Sigmoid colon (tissue), 7 donors: ENCODE results near the gene RBFOX1. TPM values are rescaled to one million over a fixed set of nuclear protein-coding genes. Genes with fewer than 3 reads are reported as not detected.

Source experiments
- DNase-seq: peaks from one replicate; pipeline ENCODE4 v3.0.0-alpha.2; 2019
- H3K27ac ChIP-seq, 4 donors: fragments of 200-600 bp; sonication (generic); one replicate each; pipeline ENCODE4 v1.5.1; 2016 to 2019; ENCODE audit warnings: mild to moderate bottlenecking in 1 of 4
- H3K27me3 ChIP-seq, 3 donors: fragments of 200-600 bp; sonication (generic); one replicate each; pipeline ENCODE4 v1.5.1; 2019; ENCODE audit warnings: mild to moderate bottlenecking in 1 of 3
- H3K36me3 ChIP-seq, 4 donors: fragments of 200-600 bp; sonication (generic); one replicate each; pipeline ENCODE4 v1.5.1; 2016 to 2019
- H3K4me1 ChIP-seq, 4 donors: fragments of 200-600 bp; sonication (generic); one replicate each; pipeline ENCODE4 v1.5.1; 2017 to 2019
- H3K4me3 ChIP-seq, 4 donors: fragments of 200-600 bp; sonication (generic); one replicate each; pipeline ENCODE4 v1.5.1; 2017 to 2019; ENCODE audit warnings: mild to moderate bottlenecking in 2 of 4, moderate library complexity in 1 of 4
- H3K9me3 ChIP-seq, 4 donors: fragments of 200-600 bp in 3 of 4; sonication (generic) in 3 of 4; one replicate each; pipeline versions ENCODE4 v1.5.1 to v1.6.1; 2013 to 2019
- EP300 ChIP-seq, 4 donors: sonication (generic); formaldehyde crosslinking; IDR thresholded peaks; one replicate each; pipeline ENCODE4 v1.6.1; 2017; ENCODE audit warnings: antibody characterized with exemption in 4 of 4
- POLR2A ChIP-seq, 2 donors: fragments of 450-650 bp; IDR thresholded peaks; one replicate each; pipeline ENCODE4 v1.6.1; 2016; ENCODE audit warnings: antibody characterized with exemption in 2 of 2, mild to moderate bottlenecking in 2 of 2, moderate library complexity in 2 of 2
- POLR2AphosphoS5 ChIP-seq, 4 donors: sonication (generic); formaldehyde crosslinking; IDR thresholded peaks; one replicate each; pipeline ENCODE4 v1.6.1; 2017; ENCODE audit warnings: antibody characterized with exemption in 4 of 4
- WGBS, 2 donors: extraction: QIAGEN DNeasy Blood & Tissue Kit; methylation state at CpG; one replicate each; pipeline ENCODE4 v1.1.7; 2013; 5-methylcytosine and 5-hydroxymethylcytosine counted together
- intact Hi-C: fragments of 100-400 bp; cut with DNase I; formaldehyde crosslinking; loops from one replicate; pipeline ENCODE4 v1.15.1; 2023
- polyA plus RNA-seq, 3 donors: library from polyadenylated mRNA; stranded (reverse); fragments of 200-250 nt; gene quantifications; one replicate each; pipeline ENCODE4 v1.2.3, GENCODE V29; 2013
- total RNA-seq, 4 donors: library from RNA; depleted of rRNA; stranded (reverse); fragments of >200 nt; gene quantifications; one replicate each; pipeline ENCODE4 v1.1.0, GENCODE V29; 2016
- TF ChIP-seq, protein P1 (sequence below), 4 experiments: fragments of 450-650 bp in 3 of 4; fragments of 200-600 bp in 1 of 4; IDR thresholded peaks; one replicate each; pipeline ENCODE4 v1.5.1; 2016 to 2019; ENCODE audit warnings: antibody characterized with exemption in 4 of 4, mild to moderate bottlenecking in 3 of 4, moderate library complexity in 2 of 4
- donor health status: healthy with polysubstance abuse.
- donor health status: Bipolar disorder and iron deficiency.
- donor health status: healthy.

Gene RBFOX1
- total and polyA plus RNA-seq, 7 donors = under 0.01 to 4.4 (median 0.51) TPM; not detected in 3

DNA sequence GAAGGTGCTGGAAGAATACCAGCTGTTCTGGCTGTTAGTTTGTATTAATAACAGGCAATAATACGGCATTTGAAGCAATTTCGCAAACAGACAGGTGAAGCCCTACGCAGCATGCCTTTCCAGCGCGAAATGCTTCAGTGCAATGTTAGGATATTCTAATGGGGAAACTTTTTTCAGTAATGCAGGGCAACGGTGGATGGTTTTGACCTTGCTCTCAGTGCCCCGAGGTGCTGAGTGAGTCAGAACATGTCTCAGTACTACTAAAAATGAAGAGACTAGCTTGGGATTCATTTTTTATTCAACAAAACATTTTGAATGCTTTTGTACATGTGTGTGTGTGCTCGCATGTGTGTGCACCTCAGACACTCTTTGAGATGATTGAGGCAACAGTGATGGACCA lies 172.2 kb downstream of the RBFOX1 start:
- H3K9me3 ChIP-seq = no peaks in the 10 kb centered on the region
- no peak for DNase-seq
- intact Hi-C loops = no loop called here
- H3K27me3 ChIP-seq = no peaks in the 10 kb centered on the region
- no peak for TF ChIP-seq POLR2AphosphoS5 (IDR thresholded peaks at IDR 0.05)
- TF ChIP-seq POLR2A (IDR thresholded peaks at IDR 0.05) = no peak
- TF ChIP-seq, protein P1, sequence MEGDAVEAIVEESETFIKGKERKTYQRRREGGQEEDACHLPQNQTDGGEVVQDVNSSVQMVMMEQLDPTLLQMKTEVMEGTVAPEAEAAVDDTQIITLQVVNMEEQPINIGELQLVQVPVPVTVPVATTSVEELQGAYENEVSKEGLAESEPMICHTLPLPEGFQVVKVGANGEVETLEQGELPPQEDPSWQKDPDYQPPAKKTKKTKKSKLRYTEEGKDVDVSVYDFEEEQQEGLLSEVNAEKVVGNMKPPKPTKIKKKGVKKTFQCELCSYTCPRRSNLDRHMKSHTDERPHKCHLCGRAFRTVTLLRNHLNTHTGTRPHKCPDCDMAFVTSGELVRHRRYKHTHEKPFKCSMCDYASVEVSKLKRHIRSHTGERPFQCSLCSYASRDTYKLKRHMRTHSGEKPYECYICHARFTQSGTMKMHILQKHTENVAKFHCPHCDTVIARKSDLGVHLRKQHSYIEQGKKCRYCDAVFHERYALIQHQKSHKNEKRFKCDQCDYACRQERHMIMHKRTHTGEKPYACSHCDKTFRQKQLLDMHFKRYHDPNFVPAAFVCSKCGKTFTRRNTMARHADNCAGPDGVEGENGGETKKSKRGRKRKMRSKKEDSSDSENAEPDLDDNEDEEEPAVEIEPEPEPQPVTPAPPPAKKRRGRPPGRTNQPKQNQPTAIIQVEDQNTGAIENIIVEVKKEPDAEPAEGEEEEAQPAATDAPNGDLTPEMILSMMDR (IDR thresholded peaks at IDR 0.05) = no peak
- TF ChIP-seq EP300 (IDR thresholded peaks at IDR 0.05) = no peak
- H3K4me3 ChIP-seq = no peak overlapping the region
- no peak overlapping the region for H3K27ac ChIP-seq
- no peaks in the 10 kb centered on the region for H3K36me3 ChIP-seq
- 86 to 89% methylated on average over 8 of the region's 8 CpGs for WGBS, 2 donors
- no peaks in the 10 kb centered on the region for H3K4me1 ChIP-seq

DNA sequence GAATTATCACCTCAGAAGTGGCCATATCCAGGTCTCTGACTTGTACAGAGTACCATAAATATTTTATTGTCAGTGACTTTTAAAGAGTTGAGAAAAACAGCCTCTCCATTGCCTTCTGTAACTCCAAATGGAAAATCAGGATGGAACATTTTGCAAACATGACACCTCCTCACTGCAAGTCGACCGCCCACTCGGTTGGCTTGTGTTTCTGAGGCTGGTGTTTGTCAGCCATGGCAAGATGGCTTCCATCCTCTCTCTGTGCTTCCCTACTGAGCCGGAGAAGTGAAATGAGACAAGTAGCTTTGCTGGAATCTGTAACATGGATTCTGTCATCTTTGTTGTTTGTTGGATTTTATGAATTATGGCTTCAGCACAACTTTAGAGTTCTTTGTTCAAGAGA lies 172.8 kb downstream of the RBFOX1 start:
- Histone ChIP-seq H3K9me3 (no peaks in the 10 kb centered on the region), H3K4me3 (no peak overlapping the region), H3K4me1 (no peaks in the 10 kb centered on the region), H3K36me3 (no peaks in the 10 kb centered on the region), H3K27me3 (peaks cover 0 to 3% (median 0%) of the 10 kb centered on the region in 3 donors), H3K27ac (no peak overlapping the region)
- TF ChIP-seq, protein P1 (IDR thresholded peaks at IDR 0.05) = no peak
- TF ChIP-seq POLR2AphosphoS5 (IDR thresholded peaks at IDR 0.05) = no peak
- TF ChIP-seq POLR2A (IDR thresholded peaks at IDR 0.05) = no peak
- no peak for TF ChIP-seq EP300 (IDR thresholded peaks at IDR 0.05)
- WGBS, 2 donors = 87 to 93% methylated on average over 4 of the region's 4 CpGs
- intact Hi-C loops = no loop called here
- no peak for DNase-seq

DNA sequence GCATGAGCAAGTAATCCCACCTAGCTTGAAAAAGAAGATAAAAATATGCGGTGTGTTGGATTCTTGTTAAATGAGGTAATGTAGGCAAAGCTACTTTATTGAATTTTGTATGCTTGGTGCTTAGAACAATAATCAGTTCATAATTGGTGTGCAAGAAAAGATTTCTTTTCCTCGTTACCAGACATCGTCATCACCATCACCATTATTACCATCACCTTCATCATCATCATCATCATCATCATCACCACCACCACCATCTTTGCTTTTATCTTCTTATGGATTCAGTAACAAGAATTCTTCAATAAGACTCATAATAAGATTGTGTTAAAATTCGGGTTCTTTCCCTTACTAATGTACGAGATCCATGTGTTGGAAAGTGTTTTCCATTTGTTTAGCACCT lies 173.7 kb downstream of the RBFOX1 start:
- no peak for DNase-seq
- 88 to 89% methylated on average over 5 of the region's 5 CpGs for WGBS, 2 donors
- Histone ChIP-seq H3K36me3 (no peaks in the 10 kb centered on the region), H3K27ac (no peak overlapping the region), H3K4me3 (no peak overlapping the region), H3K27me3 (peaks cover 0 to 5% (median 0%) of the 10 kb centered on the region in 3 donors), H3K9me3 (no peaks in the 10 kb centered on the region), H3K4me1 (no peaks in the 10 kb centered on the region)
- intact Hi-C loops = no loop called here
- no peak for TF ChIP-seq POLR2A (IDR thresholded peaks at IDR 0.05)
- TF ChIP-seq EP300 (IDR thresholded peaks at IDR 0.05) = no peak
- no peak for TF ChIP-seq POLR2AphosphoS5 (IDR thresholded peaks at IDR 0.05)
- TF ChIP-seq, protein P1 (IDR thresholded peaks at IDR 0.05) = no peak

DNA sequence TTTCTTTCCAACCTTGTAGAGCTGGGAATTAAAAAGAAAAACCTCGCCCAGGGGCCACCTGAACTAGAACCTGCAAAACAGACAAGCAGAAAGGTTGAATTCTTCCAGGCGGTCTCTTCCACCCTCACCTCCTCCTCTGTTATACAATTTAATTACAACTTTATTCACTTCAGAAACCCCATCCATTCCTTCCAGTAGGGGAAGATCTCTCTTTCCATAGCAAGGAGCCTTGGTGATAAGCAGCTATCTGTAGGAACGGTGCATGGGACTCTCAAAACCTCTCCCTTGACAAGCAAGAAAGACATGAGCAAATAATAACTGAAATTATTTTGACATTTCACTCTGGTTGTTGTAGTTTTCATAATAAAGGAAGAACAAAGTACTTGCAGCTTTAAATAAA lies 176.0 kb downstream of the RBFOX1 start:
- Histone ChIP-seq H3K9me3 (no peaks in the 10 kb centered on the region), H3K27ac (no peak overlapping the region), H3K4me3 (no peak overlapping the region), H3K4me1 (no peaks in the 10 kb centered on the region), H3K27me3 (peaks cover 0 to 5% (median 0%) of the 10 kb centered on the region in 3 donors), H3K36me3 (no peaks in the 10 kb centered on the region)
- DNase-seq = no peak
- intact Hi-C loops = no loop called here
- no peak for TF ChIP-seq POLR2A (IDR thresholded peaks at IDR 0.05)
- no peak for TF ChIP-seq EP300 (IDR thresholded peaks at IDR 0.05)
- TF ChIP-seq, protein P1 (IDR thresholded peaks at IDR 0.05) = no peak
- no peak for TF ChIP-seq POLR2AphosphoS5 (IDR thresholded peaks at IDR 0.05)
- 81 to 90% methylated on average over 3 of the region's 3 CpGs for WGBS, 2 donors

DNA sequence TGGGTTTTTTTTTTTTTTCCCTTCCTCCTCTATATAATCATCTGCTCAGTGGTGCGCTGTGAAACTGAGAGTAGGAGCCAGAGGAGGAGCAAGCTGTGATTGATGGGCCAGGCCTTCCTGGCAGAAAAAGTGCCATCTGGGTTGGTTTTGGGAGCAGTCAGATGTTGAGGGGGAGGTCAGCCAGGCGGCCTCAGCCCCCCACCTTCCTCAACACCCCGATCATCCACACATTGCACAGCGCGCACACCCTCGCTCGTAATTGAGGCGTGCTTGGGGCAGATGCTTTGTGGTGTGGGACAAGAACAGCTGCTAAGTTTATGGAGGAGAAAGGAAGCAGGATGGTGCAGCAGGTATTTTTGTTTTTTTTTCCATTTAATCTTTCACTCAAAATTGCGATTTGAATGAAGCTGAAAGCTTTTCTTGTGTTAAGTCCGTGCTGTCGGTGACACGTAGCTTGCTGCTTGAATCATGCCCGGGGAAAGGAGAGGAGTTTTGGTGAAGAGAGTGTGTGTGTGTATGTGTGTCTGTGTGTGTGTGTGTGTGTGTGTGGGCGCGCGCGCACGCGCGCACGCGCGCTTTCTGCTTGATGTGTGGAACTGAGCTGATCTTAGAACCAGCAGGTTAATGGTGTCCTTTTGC lies 177.4 kb downstream of the RBFOX1 start:
- intact Hi-C loops = no loop called here

More for the DNA sequence above, 177.4 kb downstream of the RBFOX1 start:
- H3K27me3 ChIP-seq = peaks cover 0 to 5% (median 0%) of the 10 kb centered on the region in 3 donors
- DNase-seq = no peak
- no peaks in the 10 kb centered on the region for H3K4me1 ChIP-seq
- WGBS, 2 donors = 76% methylated on average over 23 of the region's 23 CpGs
- no peak for TF ChIP-seq POLR2AphosphoS5 (IDR thresholded peaks at IDR 0.05)
- TF ChIP-seq, protein P1 (IDR thresholded peaks at IDR 0.05) = no peak
- no peak for TF ChIP-seq POLR2A (IDR thresholded peaks at IDR 0.05)
- TF ChIP-seq EP300 (IDR thresholded peaks at IDR 0.05) = no peak
- no peak overlapping the region for H3K27ac ChIP-seq
- no peak overlapping the region for H3K4me3 ChIP-seq
- H3K9me3 ChIP-seq = no peaks in the 10 kb centered on the region
- no peaks in the 10 kb centered on the region for H3K36me3 ChIP-seq
